ENCODE measurements around the gene DNAJC24. TPM values are rescaled to one million over a fixed set of nuclear protein-coding genes. Genes with fewer than 3 reads are reported as not detected.

The DNAJC24 gene
- total and polyA plus RNA-seq, 10 of the 15 experiments (the other 5 are each of a cell fraction or from before 2014, with no cell fraction given): 10.0 to 25.4 (median 13.8) TPM

GRCh38 chr11:31421820-31422219 is 52.2 kb downstream of the DNAJC24 start:
- DNase-seq (ENCODE audit: low read depth, low spot score) (no peak), ATAC-seq (no peak), FAIRE-seq (no peak)
- Histone ChIP-seq H2AFZ (ENCODE audit: control insufficient read depth, low read depth, low read length) (no peak overlapping the region), H3K4me1 (ENCODE audit: control insufficient read depth, insufficient read depth, low read length) (no peaks in the 10 kb centered on the region), H3K36me3 (ENCODE audit: control insufficient read depth in 2 of 2, insufficient read depth in 2 of 2, low read length in 1 of 2) (no peaks in the 10 kb centered on the region), H3K27me3 (replicated peaks in 1 of 2; ENCODE audit: control insufficient read depth in 2 of 2, insufficient read depth in 2 of 2, low read length in 1 of 2) (no peaks in the 10 kb centered on the region), H3K27ac (ENCODE audit: control insufficient read depth, insufficient read depth) (no peak overlapping the region), H3K4me3 (no peak overlapping the region), H3K9me3 (replicated peaks; ENCODE audit: control insufficient read depth, insufficient read depth, low read length) (no peaks in the 10 kb centered on the region), H3K79me2 (ENCODE audit: control insufficient read depth, insufficient read depth, low read length) (no peaks in the 10 kb centered on the region), H3K4me2 (ENCODE audit: control insufficient read depth, insufficient read depth) (no peak overlapping the region), H4K20me1 (ENCODE audit: control insufficient read depth, insufficient read depth) (no peaks in the 10 kb centered on the region), H3K9ac (ENCODE audit: control insufficient read depth, insufficient read depth, low read length) (no peak overlapping the region)
- ChIA-PET CTCF (interaction anchor here (0.9 kb wide), 1 partner anchor 536 kb away, joined by 4 read pairs; no protein-coding TSS in a partner anchor), RAD21 (ENCODE audit: unreplicated experiment) (no interaction called here), SMC1A (ENCODE audit: uncharacterized antibody, unreplicated experiment) (interaction anchor here (0.7 to 1.5 kb wide), 3 partner anchors 9 to 754 kb away, joined by 3 to 5 read pairs (median 3); no protein-coding TSS in a partner anchor), POLR2A (no interaction called here)
- no TSS peak for BruUV-seq (replicated peaks)
- intact Hi-C loops (cut with micrococcal nuclease; ENCODE audit: unreplicated experiment): no loop called here
- 92% methylated on average over 2 of the region's 2 CpGs for WGBS (ENCODE audit: insufficient coverage, insufficient replicate concordance, low lambda C conversion rate, missing lambda C conversion rate)
- in situ Hi-C loops (cut with MboI): no loop called here
- TF ChIP-seq PML (IDR thresholded peaks at IDR 0.05; ENCODE audit: low read length) (no peak), SMC3 (IDR thresholded peaks at IDR 0.05; ENCODE audit: borderline replicate concordance, low read length) (no peak), RUNX3 (IDR thresholded peaks at IDR 0.05; ENCODE audit: low read length) (no peak), SREBF1 (IDR thresholded peaks at IDR 0.05; ENCODE audit: low read length) (no peak), ESRRA (IDR thresholded peaks at IDR 0.05; ENCODE audit: low read length) (no peak), POLR2AphosphoS2 (IDR thresholded peaks at IDR 0.05; ENCODE audit: low read depth, low read length) (no peak), STAT3 (IDR thresholded peaks at IDR 0.05; ENCODE audit: low read depth, low read length) (no peak), MYC (IDR thresholded peaks at IDR 0.05; ENCODE audit: insufficient read depth, insufficient read length, insufficient replicate concordance, low read length, severe bottlenecking) (no peak), RB1 (IDR thresholded peaks at IDR 0.05; ENCODE audit: borderline replicate concordance) (no peak), E2F4 (IDR thresholded peaks at IDR 0.05; ENCODE audit: low read depth, low read length) (no peak)
- TF ChIP-seq, protein P1, sequence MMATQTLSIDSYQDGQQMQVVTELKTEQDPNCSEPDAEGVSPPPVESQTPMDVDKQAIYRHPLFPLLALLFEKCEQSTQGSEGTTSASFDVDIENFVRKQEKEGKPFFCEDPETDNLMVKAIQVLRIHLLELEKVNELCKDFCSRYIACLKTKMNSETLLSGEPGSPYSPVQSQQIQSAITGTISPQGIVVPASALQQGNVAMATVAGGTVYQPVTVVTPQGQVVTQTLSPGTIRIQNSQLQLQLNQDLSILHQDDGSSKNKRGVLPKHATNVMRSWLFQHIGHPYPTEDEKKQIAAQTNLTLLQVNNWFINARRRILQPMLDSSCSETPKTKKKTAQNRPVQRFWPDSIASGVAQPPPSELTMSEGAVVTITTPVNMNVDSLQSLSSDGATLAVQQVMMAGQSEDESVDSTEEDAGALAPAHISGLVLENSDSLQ (IDR thresholded peaks at IDR 0.05): no peak
- TF ChIP-seq, protein P2, sequence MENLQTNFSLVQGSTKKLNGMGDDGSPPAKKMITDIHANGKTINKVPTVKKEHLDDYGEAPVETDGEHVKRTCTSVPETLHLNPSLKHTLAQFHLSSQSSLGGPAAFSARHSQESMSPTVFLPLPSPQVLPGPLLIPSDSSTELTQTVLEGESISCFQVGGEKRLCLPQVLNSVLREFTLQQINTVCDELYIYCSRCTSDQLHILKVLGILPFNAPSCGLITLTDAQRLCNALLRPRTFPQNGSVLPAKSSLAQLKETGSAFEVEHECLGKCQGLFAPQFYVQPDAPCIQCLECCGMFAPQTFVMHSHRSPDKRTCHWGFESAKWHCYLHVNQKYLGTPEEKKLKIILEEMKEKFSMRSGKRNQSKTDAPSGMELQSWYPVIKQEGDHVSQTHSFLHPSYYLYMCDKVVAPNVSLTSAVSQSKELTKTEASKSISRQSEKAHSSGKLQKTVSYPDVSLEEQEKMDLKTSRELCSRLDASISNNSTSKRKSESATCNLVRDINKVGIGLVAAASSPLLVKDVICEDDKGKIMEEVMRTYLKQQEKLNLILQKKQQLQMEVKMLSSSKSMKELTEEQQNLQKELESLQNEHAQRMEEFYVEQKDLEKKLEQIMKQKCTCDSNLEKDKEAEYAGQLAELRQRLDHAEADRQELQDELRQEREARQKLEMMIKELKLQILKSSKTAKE (IDR thresholded peaks at IDR 0.05; ENCODE audit: low read depth, poor library complexity, severe bottlenecking): no peak

Data from GM12878 (cell line).